Measurements from ENCODE around the gene LGR5.

The LGR5 gene

GRCh38 chr12:71517145-71517846 lies 77.7 kb downstream of the LGR5 start:
- Histone ChIP-seq H3K4me3 (ENCODE audit: extremely low read depth, insufficient read depth, low read length, poor library complexity, severe bottlenecking) (no peak overlapping the region), H3K36me3 (ENCODE audit: control insufficient read depth, insufficient read depth, low read length) (no peaks in the 10 kb centered on the region), H3K27ac (ENCODE audit: low read depth, low read length, severe bottlenecking) (no peak overlapping the region), H3K4me1 (ENCODE audit: control insufficient read depth, insufficient read depth, low read length, poor library complexity, severe bottlenecking) (no peaks in the 10 kb centered on the region), H3K9me3 (ENCODE audit: control insufficient read depth, low read length) (no peaks in the 10 kb centered on the region)
- 100% methylated on average over 1 of the region's 2 CpGs; no CpG with 5 or more reads in 1 of the 2 experiments for WGBS, 2 experiments (ENCODE audit: insufficient coverage in 2 of 2)

- no peaks in the 10 kb centered on the region for H3K9me3 ChIP-seq (ENCODE audit: control insufficient read depth, low read length)
- WGBS, 2 experiments (ENCODE audit: insufficient coverage in 2 of 2), result 83 to 97% methylated on average over 4 of the region's 4 CpGs
- H3K36me3 ChIP-seq (ENCODE audit: control insufficient read depth, insufficient read depth, low read length), result no peaks in the 10 kb centered on the region
- H3K4me1 ChIP-seq (ENCODE audit: control insufficient read depth, insufficient read depth, low read length, poor library complexity, severe bottlenecking), result no peaks in the 10 kb centered on the region
- no peak overlapping the region for H3K27ac ChIP-seq (ENCODE audit: low read depth, low read length, severe bottlenecking)
- H3K4me3 ChIP-seq (ENCODE audit: extremely low read depth, insufficient read depth, low read length, poor library complexity, severe bottlenecking), result no peak overlapping the region
Observed at GRCh38 chr12:71521125-71521524, 81.5 kb downstream of the LGR5 start.

- Histone ChIP-seq H3K27ac (ENCODE audit: low read depth, low read length, severe bottlenecking) (no peak overlapping the region), H3K4me1 (ENCODE audit: control insufficient read depth, insufficient read depth, low read length, poor library complexity, severe bottlenecking) (no peaks in the 10 kb centered on the region), H3K4me3 (ENCODE audit: extremely low read depth, insufficient read depth, low read length, poor library complexity, severe bottlenecking) (no peak overlapping the region), H3K9me3 (ENCODE audit: control insufficient read depth, low read length) (no peaks in the 10 kb centered on the region), H3K36me3 (ENCODE audit: control insufficient read depth, insufficient read depth, low read length) (no peaks in the 10 kb centered on the region)
- WGBS, 2 experiments (ENCODE audit: insufficient coverage in 2 of 2), result 71% methylated on average over 1 of the region's 2 CpGs; no CpG with 5 or more reads in 1 of the 2 experiments
Observed at GRCh38 chr12:71524626-71525025, 85.0 kb downstream of the LGR5 start.

- no CpG with 5 or more reads among the region's 2 CpGs for WGBS, 2 experiments (ENCODE audit: insufficient coverage in 2 of 2)
- H3K4me1 ChIP-seq (ENCODE audit: control insufficient read depth, insufficient read depth, low read length, poor library complexity, severe bottlenecking), result no peaks in the 10 kb centered on the region
- H3K27ac ChIP-seq (ENCODE audit: low read depth, low read length, severe bottlenecking), result no peak overlapping the region
- no peaks in the 10 kb centered on the region for H3K9me3 ChIP-seq (ENCODE audit: control insufficient read depth, low read length)
- H3K36me3 ChIP-seq (ENCODE audit: control insufficient read depth, insufficient read depth, low read length), result no peaks in the 10 kb centered on the region
- H3K4me3 ChIP-seq (ENCODE audit: extremely low read depth, insufficient read depth, low read length, poor library complexity, severe bottlenecking), result no peak overlapping the region
Observed at GRCh38 chr12:71533703-71534102, 94.1 kb downstream of the LGR5 start.

GRCh38 chr12:71536279-71536938 lies 96.8 kb downstream of the LGR5 start:
- Histone ChIP-seq H3K9me3 (ENCODE audit: control insufficient read depth, low read length) (no peaks in the 10 kb centered on the region), H3K4me1 (ENCODE audit: control insufficient read depth, insufficient read depth, low read length, poor library complexity, severe bottlenecking) (no peaks in the 10 kb centered on the region), H3K27ac (ENCODE audit: low read depth, low read length, severe bottlenecking) (peak overlapping the region; percentile 68), H3K4me3 (ENCODE audit: extremely low read depth, insufficient read depth, low read length, poor library complexity, severe bottlenecking) (no peak overlapping the region), H3K36me3 (ENCODE audit: control insufficient read depth, insufficient read depth, low read length) (no peaks in the 10 kb centered on the region)
- 60% methylated on average over 1 of the region's 2 CpGs; no CpG with 5 or more reads in 1 of the 2 experiments for WGBS, 2 experiments (ENCODE audit: insufficient coverage in 2 of 2)

- H3K9me3 ChIP-seq (ENCODE audit: control insufficient read depth, low read length), result no peaks in the 10 kb centered on the region
- H3K4me1 ChIP-seq (ENCODE audit: control insufficient read depth, insufficient read depth, low read length, poor library complexity, severe bottlenecking), result no peaks in the 10 kb centered on the region
- H3K27ac ChIP-seq (ENCODE audit: low read depth, low read length, severe bottlenecking), result peak overlapping the region; percentile 68
- WGBS, 2 experiments (ENCODE audit: insufficient coverage in 2 of 2), result 86% methylated on average over 1 of the region's 3 CpGs; no CpG with 5 or more reads in 1 of the 2 experiments
- no peaks in the 10 kb centered on the region for H3K36me3 ChIP-seq (ENCODE audit: control insufficient read depth, insufficient read depth, low read length)
- no peak overlapping the region for H3K4me3 ChIP-seq (ENCODE audit: extremely low read depth, insufficient read depth, low read length, poor library complexity, severe bottlenecking)
Observed at GRCh38 chr12:71536939-71537622, 97.5 kb downstream of the LGR5 start.

- H3K4me3 ChIP-seq (ENCODE audit: extremely low read depth, insufficient read depth, low read length, poor library complexity, severe bottlenecking), result no peak overlapping the region
- no peaks in the 10 kb centered on the region for H3K36me3 ChIP-seq (ENCODE audit: control insufficient read depth, insufficient read depth, low read length)
- no peaks in the 10 kb centered on the region for H3K9me3 ChIP-seq (ENCODE audit: control insufficient read depth, low read length)
- H3K4me1 ChIP-seq (ENCODE audit: control insufficient read depth, insufficient read depth, low read length, poor library complexity, severe bottlenecking), result no peaks in the 10 kb centered on the region
- no CpG with 5 or more reads among the region's 3 CpGs for WGBS, 2 experiments (ENCODE audit: insufficient coverage in 2 of 2)
- no peak overlapping the region for H3K27ac ChIP-seq (ENCODE audit: low read depth, low read length, severe bottlenecking)
Observed at GRCh38 chr12:71538807-71539206, 99.2 kb downstream of the LGR5 start.

- H3K36me3 ChIP-seq (ENCODE audit: control insufficient read depth, insufficient read depth, low read length), result no peaks in the 10 kb centered on the region
- no CpG with 5 or more reads among the region's 1 CpG for WGBS, 2 experiments (ENCODE audit: insufficient coverage in 2 of 2)
- H3K9me3 ChIP-seq (ENCODE audit: control insufficient read depth, low read length), result no peaks in the 10 kb centered on the region
- no peak overlapping the region for H3K4me3 ChIP-seq (ENCODE audit: extremely low read depth, insufficient read depth, low read length, poor library complexity, severe bottlenecking)
- no peak overlapping the region for H3K27ac ChIP-seq (ENCODE audit: low read depth, low read length, severe bottlenecking)
- no peaks in the 10 kb centered on the region for H3K4me1 ChIP-seq (ENCODE audit: control insufficient read depth, insufficient read depth, low read length, poor library complexity, severe bottlenecking)
Observed at GRCh38 chr12:71541583-71541982, 102.0 kb downstream of the LGR5 start.

GRCh38 chr12:71546322-71546861 lies 106.8 kb downstream of the LGR5 start:
- no peaks in the 10 kb centered on the region for H3K4me1 ChIP-seq (ENCODE audit: control insufficient read depth, insufficient read depth, low read length, poor library complexity, severe bottlenecking)
- WGBS, 2 experiments (ENCODE audit: insufficient coverage in 2 of 2), result 88% methylated on average over 1 of the region's 2 CpGs; no CpG with 5 or more reads in 1 of the 2 experiments

GRCh38 chr12:71548893-71549292 lies 109.3 kb downstream of the LGR5 start:
- H3K4me1 ChIP-seq (ENCODE audit: control insufficient read depth, insufficient read depth, low read length, poor library complexity, severe bottlenecking), result peaks cover under 1% of the 10 kb centered on the region
- no peak overlapping the region for H3K27ac ChIP-seq (ENCODE audit: low read depth, low read length, severe bottlenecking)
- no peaks in the 10 kb centered on the region for H3K9me3 ChIP-seq (ENCODE audit: control insufficient read depth, low read length)
- no peaks in the 10 kb centered on the region for H3K36me3 ChIP-seq (ENCODE audit: control insufficient read depth, insufficient read depth, low read length)
- no peak overlapping the region for H3K4me3 ChIP-seq (ENCODE audit: extremely low read depth, insufficient read depth, low read length, poor library complexity, severe bottlenecking)
- 81 to 100% methylated on average over 2 of the region's 3 CpGs for WGBS, 2 experiments (ENCODE audit: insufficient coverage in 2 of 2)

More at GRCh38 chr12:71546322-71546861, 106.8 kb downstream of the LGR5 start:
- no peaks in the 10 kb centered on the region for H3K36me3 ChIP-seq (ENCODE audit: control insufficient read depth, insufficient read depth, low read length)
- H3K4me3 ChIP-seq (ENCODE audit: extremely low read depth, insufficient read depth, low read length, poor library complexity, severe bottlenecking), result no peak overlapping the region
- no peak overlapping the region for H3K27ac ChIP-seq (ENCODE audit: low read depth, low read length, severe bottlenecking)
- H3K9me3 ChIP-seq (ENCODE audit: control insufficient read depth, low read length), result no peaks in the 10 kb centered on the region

Measured in mesodermal cell (in vitro differentiated cells).